Measurements from ENCODE around the gene CEP295NL.

Gene CEP295NL

DNA sequence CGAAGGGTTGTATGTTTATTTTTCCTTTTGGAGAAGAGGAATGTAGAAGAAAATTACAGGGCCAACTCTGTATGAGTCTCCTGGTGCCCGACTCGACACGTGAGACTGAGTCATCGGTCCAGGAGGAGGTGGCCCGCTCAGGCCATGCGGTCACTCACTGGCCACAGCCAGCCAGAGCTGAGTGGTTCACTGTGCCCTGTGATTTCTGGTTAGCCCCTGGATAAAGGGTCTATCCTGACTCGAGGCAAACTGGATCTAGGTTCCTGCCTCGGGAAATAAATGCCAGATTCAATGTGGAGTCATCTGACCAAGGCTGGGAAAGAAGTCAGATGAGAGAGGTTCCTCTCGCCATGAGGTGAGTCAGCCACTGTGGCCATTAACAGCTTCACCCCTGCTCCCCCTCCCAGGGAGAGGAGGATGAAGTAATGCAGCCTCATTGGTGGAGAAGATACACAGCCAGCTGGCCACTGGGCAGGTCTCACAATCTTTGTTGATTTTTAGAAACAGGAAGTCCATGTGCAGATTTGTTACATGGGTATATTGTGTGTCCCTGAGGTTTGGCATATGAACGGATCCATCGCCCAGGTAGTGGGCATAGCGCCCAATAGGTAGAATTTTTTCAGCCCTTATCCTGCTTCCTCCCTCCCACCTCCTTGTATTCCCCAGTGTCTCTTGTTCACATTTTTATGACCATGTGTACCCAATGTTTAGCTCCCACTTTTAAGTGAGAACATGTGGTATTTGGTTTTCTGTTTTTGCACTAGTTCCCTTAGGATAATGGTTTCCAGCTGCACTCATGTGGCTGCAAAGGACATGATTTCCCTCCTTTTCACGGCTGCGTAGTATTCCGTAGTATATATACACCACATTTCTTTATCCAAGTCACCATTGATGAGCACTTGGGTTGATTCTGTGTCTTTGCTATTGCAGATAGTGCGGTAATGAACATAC lies 40.7 kb downstream of the CEP295NL start:
- DNase-seq = no peak

DNA sequence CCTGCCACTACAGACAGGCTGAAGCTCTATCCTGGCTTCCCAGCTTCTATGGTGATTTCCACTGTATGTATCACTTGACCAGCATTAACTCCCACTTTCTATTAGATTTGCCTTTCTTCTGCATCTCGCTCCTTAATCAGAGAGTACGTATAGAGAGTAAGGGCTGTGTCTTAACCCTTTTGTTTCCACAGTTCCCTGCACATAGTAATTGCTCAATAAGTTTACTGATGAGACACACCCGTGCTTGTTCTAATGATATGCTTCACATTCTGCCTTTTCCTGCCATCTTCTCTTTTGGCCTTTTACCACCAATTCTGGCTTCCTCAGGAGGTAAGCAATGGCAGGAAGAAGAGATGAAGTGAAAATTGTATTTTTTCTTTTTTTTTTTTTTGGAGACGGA lies 41.8 kb downstream of the CEP295NL start:
- DNase-seq = no peak

DNA sequence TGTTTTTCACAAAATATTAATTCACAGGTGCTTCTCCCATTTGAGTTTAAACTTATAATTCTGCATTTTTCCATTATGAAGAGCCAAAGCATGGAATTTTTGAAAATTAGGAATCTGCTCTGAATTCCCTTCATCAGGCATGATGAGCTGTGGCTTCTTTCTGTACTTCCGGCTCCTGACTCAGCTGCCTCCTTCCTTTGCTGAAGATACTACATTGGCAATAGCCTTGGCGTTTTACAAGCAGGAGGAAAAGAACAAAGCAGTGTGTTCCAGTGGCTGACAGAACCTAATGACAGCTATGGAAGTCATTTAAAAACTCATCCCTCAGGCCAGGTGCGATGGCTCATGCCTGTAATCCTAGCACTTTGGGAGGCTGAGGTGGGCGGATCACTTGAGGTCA lies 44.0 kb downstream of the CEP295NL start:
- no peak for DNase-seq

DNA sequence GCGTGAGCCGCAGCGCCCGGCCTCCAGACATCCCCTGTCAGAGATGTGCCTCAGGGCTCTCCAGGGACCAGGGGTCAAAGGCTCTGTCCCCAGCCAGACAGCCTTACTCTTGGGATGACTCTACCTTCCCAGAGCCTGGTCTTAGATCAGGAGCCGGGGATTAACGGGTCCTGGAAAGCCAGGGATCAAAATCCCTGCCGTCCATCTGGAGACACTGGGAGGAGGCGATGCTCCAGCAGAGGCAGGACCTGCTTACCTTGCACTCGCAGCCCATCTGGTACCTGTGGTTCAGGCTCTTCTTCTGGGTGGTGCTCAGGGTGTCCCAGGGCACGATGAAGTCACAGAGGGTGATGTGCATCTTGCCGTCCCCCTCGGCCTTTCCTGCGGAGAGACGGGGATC lies 45.7 kb downstream of the CEP295NL start:
- no peak for DNase-seq

DNA sequence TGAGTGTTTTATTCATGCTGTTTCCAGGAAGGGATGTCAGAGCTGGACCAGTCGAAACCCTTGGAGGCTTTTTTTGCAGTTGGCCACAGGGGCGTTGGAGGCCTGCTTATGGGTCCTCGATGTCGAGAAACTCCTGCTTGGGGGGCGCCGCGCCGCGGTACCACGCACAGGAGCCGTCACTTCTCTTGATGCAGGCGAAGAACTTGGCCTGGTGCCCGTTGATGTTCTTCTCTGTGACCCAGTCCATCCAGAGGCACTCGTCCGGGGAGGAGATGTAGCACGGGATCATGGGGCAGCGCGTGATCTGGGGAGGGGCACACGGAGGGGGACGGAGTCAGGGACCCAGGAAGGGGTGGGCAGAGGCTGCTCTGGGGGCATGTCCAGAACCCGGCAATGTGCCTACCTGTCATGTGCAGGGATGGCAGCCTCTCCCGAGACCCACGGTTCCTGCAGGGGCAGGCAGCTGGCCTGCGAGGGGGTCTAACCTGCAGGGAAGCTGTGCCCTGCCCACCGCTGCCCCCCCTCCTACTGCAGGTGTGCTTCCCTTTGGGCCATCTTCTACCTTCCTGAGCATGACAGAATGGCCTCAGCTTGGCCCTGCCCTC lies 47.3 kb downstream of the CEP295NL start:
- DNase-seq = no peak

DNA sequence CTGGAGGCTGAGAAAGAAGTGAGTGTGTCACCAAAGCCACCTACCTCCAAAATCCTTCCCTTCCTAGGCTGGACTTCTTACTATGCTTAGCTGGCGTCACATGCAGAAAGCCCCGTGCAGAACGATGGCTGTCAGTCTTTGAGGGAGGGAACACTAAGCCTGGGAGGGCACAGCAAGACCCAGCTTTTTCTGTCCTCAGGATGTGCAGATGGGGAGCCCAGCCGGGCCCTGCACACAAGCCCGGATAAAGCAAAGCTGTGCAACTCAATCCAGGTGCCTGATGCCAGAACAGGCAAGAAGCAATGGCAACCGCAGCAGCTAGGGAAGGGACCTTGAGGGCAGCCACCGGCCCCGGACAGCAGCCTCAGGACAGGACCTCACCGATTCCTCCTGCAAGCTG lies 48.5 kb downstream of the CEP295NL start:
- no peak for DNase-seq

DNA sequence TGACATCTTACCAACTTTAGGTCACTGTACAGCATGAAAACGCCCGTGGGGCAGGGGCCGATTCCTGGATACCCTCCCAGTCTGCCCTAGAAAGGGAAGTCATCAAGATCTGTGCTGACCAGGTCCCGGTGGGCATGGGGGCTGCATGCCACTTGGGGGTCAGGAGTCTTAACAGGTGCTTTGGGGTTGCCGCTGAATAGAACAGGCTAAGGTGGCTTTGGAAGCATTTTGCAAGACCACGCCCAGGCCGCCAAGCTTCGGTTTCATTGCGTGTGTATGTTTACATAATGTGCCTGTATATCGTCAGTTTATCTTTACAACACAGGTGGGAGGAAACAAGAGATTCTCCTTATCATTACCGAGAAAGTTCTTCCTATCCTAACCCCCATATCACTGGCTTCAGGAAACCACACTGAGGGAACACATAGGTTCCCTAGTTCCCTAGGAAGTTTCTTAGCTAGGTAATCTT lies 49.0 kb downstream of the CEP295NL start:
- DNase-seq = no peak

DNA sequence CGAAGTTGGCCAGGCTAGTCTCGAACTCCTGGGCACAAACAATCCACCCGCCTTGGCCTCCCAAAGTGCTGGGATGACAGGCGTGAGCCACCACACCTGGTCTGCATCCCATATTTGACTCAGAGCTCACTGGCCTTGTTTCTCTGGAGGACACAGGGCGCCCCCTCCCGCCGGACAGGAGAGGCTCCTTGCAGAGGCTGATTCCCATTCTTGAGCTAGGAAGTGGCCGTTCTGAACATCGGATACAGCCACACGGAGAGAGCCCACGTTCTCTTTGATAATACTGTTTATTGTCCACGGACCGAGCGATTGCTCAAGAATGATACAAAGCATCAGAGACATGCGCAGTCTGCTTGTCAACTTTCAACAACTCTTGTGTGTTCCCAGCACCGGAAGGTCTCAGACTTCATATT lies 50.3 kb downstream of the CEP295NL start:
- DNase-seq = no peak

DNA sequence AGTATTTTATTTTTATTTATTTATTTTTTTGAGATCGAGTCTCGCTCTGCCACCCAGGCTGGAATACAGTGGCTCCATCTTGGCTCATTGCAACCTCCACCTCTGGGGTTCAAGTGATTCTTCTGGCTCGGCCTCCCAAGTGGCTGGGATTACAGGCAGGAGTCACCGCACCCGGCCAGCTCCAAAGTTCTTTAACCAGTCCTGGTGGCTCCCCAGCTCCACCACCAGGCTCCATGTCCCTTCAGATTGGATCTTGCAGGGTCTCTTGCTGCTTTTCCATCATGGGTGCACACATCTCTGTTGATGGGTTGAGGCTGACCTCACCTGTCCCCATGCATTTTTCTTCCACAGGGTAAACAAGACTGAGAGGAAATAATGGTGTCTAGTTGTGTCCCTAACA lies 54.0 kb downstream of the CEP295NL start:
- DNase-seq = no peak

DNA sequence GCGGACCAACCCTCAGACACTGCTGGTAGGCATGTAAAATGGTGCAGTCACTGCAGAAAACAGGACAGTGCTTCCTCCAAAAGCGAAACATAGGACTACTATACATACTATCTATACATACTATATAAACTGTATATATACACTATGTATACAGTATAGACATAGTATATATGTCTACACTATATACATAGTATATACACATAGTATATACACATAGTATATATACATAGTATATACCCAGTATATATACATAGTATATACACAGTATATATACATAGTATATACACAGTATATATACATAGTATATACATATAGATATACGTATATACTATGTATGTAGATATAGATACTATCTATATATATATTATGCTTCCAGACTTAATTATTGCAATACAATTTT lies 55.9 kb downstream of the CEP295NL start:
- DNase-seq = no peak

DNA sequence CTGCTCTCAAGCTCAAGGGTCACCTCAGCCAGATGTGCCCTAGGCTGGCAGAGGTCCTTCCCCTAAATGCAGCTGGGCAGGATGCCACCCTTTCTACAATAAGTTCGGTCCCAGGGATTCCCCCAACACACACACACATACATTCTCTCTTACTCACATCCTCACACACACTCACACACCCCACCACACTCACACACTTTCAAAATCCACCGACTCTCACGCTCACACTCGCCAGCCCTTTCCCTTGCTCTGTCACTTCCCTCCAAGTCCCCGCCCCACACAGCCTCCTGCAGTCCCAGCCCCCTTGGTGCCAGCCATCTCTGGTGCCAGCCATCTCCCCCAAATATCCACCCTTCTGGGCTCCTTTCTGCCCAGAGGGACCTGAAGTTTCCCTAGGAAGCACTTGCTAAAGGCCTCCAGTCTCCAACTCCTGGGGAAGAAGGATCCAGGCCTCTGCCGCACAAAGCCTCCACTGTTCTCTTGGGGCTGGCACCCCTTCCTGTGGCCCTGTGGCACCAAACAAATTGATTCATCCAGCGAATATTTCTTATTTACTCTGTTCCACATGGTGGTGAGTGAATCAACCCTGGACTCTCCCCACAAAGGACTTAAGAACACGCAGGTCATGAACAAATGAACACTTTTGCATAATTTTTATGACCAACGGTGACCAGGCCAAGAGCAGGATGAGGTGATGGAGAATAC lies 58.5 kb downstream of the CEP295NL start:
- peak; percentile 35 for DNase-seq

DNA sequence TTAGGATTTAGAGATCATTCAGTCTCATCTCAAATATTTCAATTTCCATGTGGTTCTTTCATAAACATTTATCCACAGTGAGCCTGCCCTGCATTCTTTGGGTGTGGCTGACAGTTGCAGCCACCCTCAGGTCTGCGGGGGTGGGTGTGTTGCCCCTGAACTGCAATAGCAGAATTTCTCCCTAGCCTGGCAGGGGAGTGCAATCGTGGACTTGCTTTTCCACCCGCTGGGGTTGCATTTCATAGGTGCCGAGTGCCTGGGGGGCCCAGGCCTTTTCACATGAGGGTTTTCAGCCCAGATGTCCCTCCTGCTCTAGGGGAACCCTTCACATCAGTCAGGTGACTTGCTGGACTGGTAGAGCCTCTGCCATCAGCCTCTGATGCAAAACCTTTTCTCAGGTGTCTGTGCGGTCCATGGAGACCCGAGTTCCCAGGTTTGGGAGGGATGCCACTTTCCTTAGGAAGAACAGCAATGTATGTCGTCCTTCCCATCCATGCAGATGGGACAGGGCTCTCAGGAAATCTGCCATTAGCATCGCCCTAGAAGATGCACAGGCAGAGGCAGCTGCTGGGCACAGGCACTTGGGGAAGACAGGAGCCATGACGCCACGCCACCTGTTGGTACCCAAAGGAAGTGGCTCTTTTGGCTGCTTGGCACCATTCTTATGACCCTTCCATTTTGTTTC lies 60.0 kb downstream of the CEP295NL start:
- DNase-seq = peak; percentile 62

DNA sequence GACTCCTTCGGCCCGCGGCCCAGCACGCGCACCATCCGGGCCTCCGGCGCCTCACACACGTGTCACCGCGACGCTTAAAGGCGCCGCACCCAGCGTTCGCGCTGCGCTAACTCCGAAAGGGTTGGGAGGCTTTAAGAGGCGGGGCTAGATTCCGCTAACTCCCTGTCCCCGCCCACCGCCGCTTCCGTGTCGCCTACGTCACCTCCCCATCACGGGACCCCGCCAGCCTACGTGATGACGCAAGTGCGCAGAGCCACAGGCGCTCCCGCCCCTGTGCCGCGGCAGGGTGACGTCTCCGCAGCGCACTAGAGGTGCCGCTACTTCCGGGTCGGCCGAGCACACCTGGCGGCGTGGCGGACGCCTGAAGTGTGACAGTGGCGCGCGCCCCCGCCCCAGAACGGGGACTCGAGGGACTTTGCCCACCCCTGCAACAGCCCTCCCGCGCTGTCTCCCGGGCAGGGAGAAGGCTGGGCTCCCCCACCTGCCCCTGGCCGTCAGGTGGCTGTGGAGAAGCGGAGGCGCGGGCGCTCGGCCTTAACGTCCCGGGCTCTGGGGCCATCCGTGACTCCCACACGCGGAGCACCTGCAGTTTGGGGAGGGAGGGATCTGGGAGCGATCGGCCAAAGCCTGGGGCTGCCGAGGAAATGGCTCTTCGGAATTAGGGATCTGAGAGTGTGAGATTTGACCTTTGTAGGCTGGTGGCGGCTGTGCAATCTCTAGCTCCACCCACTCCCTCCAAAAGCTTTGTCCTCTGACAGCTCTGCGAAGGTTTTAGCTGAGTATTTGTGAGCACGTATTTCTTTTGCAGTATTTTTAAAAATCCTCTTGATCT lies 62.0 kb downstream of the CEP295NL start, which contains the start of gene USP36:
TSS of gene USP36 (minus strand) at position 35 of the 832 bp plus-strand sequence. CDS start 4,451 bp downstream, outside the sequence.
- DNase-seq = peak; percentile 100

Data from stimulated activated CD4-positive, alpha-beta T cell treated with anti-CD3 and anti-CD28 coated beads, Interleukin-1b, Interleukin-23, amount 100 ng/mL, for 48 hours (primary cell).